Measurements from ENCODE around the gene CNP. TPM values are rescaled to one million over a fixed set of nuclear protein-coding genes. Genes with fewer than 3 reads are reported as not detected.
A peak's percentile ranks its signal among the peaks of the same experiment; 100 is the strongest.

The CNP gene
- total and polyA plus RNA-seq, 2 donors (not counting 1 experiment from before 2014, with no cell fraction given), result 19.0 to 45.2 TPM

- no peak overlapping the region for H3K4me2 ChIP-seq (replicated peaks; ENCODE audit: low read depth, low read length, poor library complexity, severe bottlenecking)
- H3K27ac Mint-ChIP-seq, result peak overlapping the region; percentile 10
- no peak for DNase-seq
- peaks cover 35% of the 10 kb centered on the region for H3K79me2 ChIP-seq (ENCODE audit: control insufficient read depth, insufficient read depth, low read length)
- H3K27me3 ChIP-seq (replicated peaks in 1 of 4; ENCODE audit: control extremely low read depth in 1 of 4, control insufficient read depth in 3 of 4, insufficient read depth in 4 of 4, low read length in 3 of 4), result peaks cover 0 to 3% (median 0%) of the 10 kb centered on the region in 4 experiments
- POLR2A ChIA-PET, result interaction anchor here (0.6 to 0.7 kb wide), 2 partner anchors 97 to 274 kb away, joined by 4 to 5 read pairs; partner anchors contain the start of gene KAT2A
- peaks cover 15% of the 10 kb centered on the region for H4K20me1 ChIP-seq (ENCODE audit: control insufficient read depth, insufficient read depth, low read length, poor library complexity, severe bottlenecking)
- 98% methylated on average over 8 of the region's 15 CpGs for WGBS (ENCODE audit: insufficient coverage)
- H3K9me3 Mint-ChIP-seq (ENCODE audit: insufficient read depth), result no peaks in the 10 kb centered on the region
- ATAC-seq (ENCODE audit: low read depth), result no peak
- H2AFZ ChIP-seq (ENCODE audit: insufficient read depth, low read depth, low read length, poor library complexity, severe bottlenecking), result no peak overlapping the region
- H3K4me3 ChIP-seq (ENCODE audit: control extremely low read depth in 1 of 5, extremely low read depth in 1 of 5, insufficient read depth in 1 of 5, low read depth in 2 of 5, low read length in 4 of 5), result no peak overlapping the region
- no peaks in the 10 kb centered on the region for H3K27me3 Mint-ChIP-seq
- H3K27ac ChIP-seq (ENCODE audit: low read length in 2 of 2), result peak overlapping the region in 1 of 2 donors; percentile 41
- intact Hi-C loops (cut with micrococcal nuclease), result no loop called here
- TF ChIP-seq CTCF (IDR thresholded peaks at IDR 0.05) (no peak), EZH2 (IDR thresholded peaks at IDR 0.05; ENCODE audit: borderline replicate concordance, insufficient read depth, low read depth, low read length, poor library complexity, severe bottlenecking) (no peak)
- H3K4me1 ChIP-seq (ENCODE audit: control insufficient read depth in 2 of 2, insufficient read depth in 2 of 2, low read length in 2 of 2), result peaks cover 27 to 34% of the 10 kb centered on the region in 2 donors
- no peak overlapping the region for H3K4me3 Mint-ChIP-seq
- peaks cover 0 to 26% of the 10 kb centered on the region in 2 experiments for H3K36me3 ChIP-seq (replicated peaks in 1 of 2; ENCODE audit: control extremely low read depth in 1 of 2, control insufficient read depth in 1 of 2, extremely low read depth in 1 of 2, insufficient read depth in 2 of 2, low read length in 1 of 2)
- no peak overlapping the region for H3K9ac ChIP-seq (ENCODE audit: low read length)
- peaks cover 37% of the 10 kb centered on the region for H3K4me1 Mint-ChIP-seq
- no peaks in the 10 kb centered on the region for H3K9me3 ChIP-seq (ENCODE audit: control extremely low read depth in 1 of 3, control insufficient read depth in 2 of 3, insufficient read depth in 1 of 3, low read length in 2 of 3)
- CTCF ChIA-PET, result interaction anchor here (0.7 to 4.9 kb wide), 11 partner anchors 8 to 164 kb away, joined by 3 to 80 read pairs (median 4); partner anchors contain the start of genes C17orf113, DHX58 and KAT2A
These were observed 57.1 kb downstream of the CNP start for GRCh38 chr17:42023524-42024349.
